Measurements from ENCODE around the gene CSRNP3.

DNA sequence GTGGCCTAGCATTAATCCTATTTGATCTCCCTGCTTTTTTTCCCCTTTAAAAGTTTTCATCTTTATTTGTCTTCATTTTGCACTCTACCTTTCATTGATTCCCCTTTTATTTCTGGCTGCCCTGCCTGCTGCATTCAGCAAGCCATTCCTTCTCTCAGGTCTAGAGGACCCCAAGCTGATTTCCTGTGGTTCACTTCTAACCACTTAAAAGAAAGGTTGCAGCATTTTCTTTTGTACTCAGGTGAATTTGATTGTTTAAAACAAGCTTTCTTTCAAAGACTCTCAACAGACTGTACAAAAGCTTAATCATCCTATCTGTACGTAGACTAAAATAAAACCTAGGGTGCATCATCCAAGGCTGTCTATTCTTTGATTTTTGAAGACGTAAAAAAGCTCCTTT is 160.3 kb downstream of the CSRNP3 start:
- TF ChIP-seq EZH2 (IDR thresholded peaks at IDR 0.05) (no peak), POLR2AphosphoS5 (IDR thresholded peaks at IDR 0.05; ENCODE audit: borderline replicate concordance, low read depth, low read length) (no peak), FOXP2 (optimal IDR thresholded peaks at IDR 0.05; ENCODE audit: control extremely low read depth, extremely low read length, insufficient read depth) (no peak)

Measured in SK-N-MC (cell line).